HG03139 (cell line): Measurements from ENCODE around the gene TTC33.

Source experiments
- ATAC-seq: cut with Tn5 transposase; IDR thresholded peaks from one replicate; pipeline ENCODE4 v1.9.1; 2021; ENCODE audit not compliant: unreplicated experiment

Gene TTC33

GRCh38 chr5:40524677-40525076 is 231.1 kb downstream of the TTC33 start:
- ATAC-seq: no peak

GRCh38 chr5:40521925-40522324 is 233.8 kb downstream of the TTC33 start:
- no peak for ATAC-seq

DNA sequence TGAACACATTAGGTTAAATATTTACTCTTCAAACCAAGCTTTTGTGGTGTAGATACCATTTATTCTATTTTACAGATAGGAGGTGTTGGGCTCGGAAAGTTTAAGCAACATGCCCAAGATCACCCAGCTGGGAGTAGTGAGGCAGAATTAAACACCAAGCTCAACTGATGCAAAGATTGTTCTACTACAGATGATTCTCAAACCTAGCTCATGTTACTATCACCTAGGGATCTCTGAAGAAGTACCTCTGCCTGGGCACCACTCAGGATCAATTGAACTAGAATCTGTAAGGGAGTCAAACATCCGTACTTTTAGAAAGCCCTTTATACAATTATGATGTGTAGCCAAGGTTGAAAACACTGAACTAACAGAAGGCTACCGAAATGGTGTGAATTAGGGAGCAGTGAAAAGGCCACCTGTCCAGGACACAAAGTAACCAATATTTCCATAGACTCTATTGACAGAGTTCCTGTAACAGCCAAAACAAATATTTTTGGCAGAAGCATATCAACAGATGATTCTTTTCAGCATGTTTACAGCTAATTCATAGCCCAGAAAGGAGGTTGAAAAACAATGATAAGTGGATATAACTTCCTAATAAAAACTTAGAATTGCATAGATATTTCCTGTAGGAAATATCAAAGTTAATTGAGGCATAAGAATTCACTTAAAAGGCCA is 234.5 kb downstream of the TTC33 start:
- ATAC-seq: no peak

DNA sequence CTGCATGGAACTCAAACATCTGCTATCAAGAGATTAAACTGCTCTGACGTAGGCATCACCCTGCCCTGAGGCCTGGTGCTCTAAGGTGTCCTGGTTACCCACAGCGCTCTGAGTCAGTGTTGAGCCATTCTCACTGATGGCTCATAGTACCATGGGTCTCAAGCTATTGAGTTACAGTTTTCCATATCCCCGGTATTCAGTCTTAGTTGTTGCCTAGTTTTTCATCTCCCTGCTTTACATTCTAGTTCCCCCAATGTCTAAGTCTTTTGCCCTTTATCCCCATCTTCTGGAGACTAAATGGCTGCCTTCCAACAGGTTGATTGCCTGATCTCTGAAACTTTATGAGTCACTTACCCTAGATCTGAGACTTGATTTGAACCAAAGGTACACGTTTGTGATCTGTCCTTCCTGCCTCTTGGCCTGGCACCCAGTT is 237.3 kb downstream of the TTC33 start:
- ATAC-seq: no peak

- no peak for ATAC-seq
Observed at GRCh38 chr5:40515476-40515875, 240.3 kb downstream of the TTC33 start.

DNA sequence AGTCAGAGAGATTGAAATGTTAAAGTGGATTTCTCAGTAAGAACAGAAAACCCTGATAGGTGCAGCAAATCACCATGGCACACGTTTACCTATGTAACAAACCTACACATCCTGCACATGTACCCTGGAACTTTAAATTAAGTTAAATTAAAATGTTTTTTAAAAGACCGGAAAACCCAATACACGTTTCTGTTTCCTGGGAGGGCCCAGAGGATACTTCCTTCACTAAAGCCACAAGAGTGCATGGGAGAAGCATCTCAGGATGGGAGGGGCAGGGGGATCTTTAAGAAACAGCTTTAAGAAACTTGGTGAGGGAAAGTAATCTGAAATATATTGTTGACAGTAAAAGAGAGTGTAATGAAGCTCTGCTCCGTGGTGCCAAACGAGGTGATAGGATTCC is 240.8 kb downstream of the TTC33 start:
- ATAC-seq: no peak

GRCh38 chr5:40511801-40512200 is 244.0 kb downstream of the TTC33 start:
- no peak for ATAC-seq

- ATAC-seq: no peak
Observed at GRCh38 chr5:40507095-40507494, 248.7 kb downstream of the TTC33 start.

DNA sequence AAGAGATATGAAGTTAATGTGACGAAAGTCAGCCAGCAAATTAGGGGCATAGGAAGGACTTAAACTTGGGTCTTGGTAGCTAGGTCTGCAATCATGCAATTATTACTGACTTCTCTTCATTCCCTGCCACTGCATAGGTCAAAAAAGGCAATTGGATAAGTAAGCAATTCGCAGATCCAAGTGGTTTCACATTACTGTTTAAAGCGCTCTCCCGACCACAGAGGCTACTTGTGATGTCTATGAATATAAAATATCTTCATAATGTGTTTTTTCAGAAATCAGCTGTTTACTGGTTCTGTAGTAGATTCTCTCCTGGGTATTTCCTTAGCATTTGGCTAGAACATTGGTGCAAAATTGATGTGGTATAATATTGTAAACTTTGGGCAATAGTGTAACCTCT is 250.7 kb downstream of the TTC33 start:
- ATAC-seq: no peak

- no peak for ATAC-seq
Observed at GRCh38 chr5:40503439-40503838, 252.3 kb downstream of the TTC33 start.

DNA sequence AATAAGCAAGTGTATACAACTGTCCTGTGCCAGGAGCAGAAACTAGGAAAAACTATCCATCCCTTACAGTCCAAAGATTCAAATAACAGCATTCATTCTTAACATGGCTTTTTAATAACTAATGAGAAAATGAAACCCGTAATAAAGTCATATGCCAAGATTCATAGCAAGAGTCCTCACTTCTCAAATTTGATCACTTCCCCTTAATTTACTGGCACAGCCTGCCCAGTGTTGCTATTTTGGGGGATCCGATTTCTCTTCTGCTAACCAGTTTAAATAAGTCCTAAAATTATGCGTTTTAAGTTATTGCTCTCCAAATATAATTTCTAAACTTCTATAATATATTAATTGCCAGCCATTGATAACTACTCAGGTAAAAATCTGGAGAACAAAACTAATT is 253.0 kb downstream of the TTC33 start:
- ATAC-seq: peak; percentile 54

- no peak for ATAC-seq
Observed at GRCh38 chr5:40501711-40502444, 253.9 kb downstream of the TTC33 start.

- ATAC-seq: no peak
Observed at GRCh38 chr5:40499518-40500273, 256.1 kb downstream of the TTC33 start.

DNA sequence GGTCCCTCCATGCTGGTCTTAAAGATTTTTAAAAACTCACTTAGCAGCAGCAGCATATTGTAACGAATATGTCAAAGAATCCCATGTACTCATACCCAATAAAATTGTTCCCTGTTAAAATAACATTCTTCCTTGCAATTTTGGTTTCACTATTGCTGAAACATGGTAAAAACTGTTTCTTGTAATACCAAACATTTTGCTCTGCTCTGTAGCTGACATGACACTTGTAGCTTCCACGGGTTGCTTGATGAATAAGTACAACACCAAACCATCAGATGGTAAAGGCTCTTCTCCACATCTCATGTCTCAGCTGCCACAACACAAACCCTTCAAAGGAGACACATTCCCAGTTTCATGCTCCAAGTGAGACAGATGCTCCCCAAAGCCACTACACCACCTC is 256.8 kb downstream of the TTC33 start:
- no peak for ATAC-seq

DNA sequence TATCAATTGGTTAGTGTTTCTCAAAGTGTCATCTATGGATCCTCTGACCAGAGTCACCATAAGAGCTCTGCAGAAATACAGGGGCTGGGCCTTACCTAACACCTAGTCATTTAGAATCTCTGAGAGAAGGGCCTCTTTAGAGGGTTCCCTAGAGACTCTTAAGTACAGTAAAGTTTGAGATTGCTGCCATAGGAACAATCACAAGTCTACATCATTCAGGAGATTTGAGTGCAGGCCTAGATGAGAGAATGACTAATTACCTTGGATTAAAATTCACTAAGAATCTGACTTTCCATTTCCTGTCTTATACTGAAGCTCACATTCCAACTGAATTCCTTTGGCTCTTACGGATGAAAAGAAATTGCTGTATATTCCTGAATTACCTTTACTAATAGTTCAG is 258.2 kb downstream of the TTC33 start:
- no peak for ATAC-seq

GRCh38 chr5:40495237-40495635 is 260.5 kb downstream of the TTC33 start:
- ATAC-seq: no peak

DNA sequence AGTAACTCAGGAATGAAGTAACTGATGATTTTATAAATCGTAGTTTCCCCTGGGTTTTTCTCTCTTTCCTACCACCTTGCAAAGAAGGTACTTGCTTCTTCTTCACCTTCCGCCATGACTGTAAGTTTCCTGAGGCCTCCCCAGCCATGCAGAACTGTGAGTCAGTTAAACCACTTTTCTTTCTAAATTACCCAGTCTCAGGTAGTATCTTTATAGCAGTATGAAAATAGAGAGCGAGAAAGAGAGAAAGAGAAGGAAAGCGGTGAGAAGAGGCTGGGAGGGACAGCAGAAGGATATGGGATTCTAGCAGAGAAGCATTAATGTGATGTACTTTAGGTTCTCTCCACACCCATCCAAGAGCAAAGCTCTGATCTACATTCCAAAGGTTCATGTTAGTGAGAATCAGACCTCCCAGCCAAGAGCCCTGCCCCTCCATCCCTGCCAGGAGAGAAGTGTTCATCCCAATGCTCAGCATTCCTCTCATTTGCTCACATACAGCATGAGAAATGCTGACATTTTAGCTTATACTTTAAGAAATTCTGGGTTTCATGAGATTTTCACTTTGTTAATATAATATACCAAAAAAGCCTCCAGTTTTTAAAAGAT is 261.0 kb downstream of the TTC33 start:
- ATAC-seq: no peak

DNA sequence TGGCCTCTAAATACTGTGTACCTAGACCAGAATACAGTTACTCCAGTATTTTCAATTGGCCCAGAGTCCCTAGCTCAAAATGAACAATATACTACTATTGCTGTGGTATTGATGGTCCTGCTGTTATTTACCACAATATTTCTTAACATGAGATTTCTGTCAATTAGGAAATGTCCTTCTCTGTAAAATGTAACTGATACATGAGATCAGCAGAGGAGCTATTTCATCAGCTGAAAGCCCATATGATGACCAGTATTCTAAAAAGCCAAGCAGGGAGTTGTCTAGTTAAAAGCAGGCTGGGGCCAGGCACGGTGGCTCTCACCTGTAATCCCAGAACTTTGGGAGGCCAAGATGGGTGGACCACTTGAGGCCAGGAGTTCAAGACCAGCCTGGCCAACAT is 263.7 kb downstream of the TTC33 start:
- ATAC-seq: no peak

- no peak for ATAC-seq
Observed at GRCh38 chr5:40491644-40492043, 264.1 kb downstream of the TTC33 start.

GRCh38 chr5:40490464-40491111 is 265.2 kb downstream of the TTC33 start:
- ATAC-seq: no peak

DNA sequence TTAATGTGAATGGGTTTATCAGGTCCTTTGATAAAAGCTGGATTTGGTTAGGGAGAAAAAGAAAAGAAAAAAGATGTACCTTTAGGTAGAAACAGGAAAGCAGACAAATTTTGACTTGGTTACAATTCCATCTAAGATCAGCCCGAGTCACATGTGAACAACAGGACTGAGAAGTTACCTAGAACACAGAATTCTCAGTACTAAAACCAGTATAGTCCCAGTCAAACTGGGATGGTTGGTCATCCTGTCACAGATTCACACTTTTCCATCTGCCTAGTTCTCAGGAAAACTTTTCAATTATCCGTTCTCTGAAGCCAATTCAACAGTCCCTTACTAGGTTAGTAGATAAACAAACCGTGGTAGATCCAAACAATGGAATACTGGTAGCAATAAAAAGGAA is 266.3 kb downstream of the TTC33 start:
- no peak for ATAC-seq
